GM19395 (cell line): ENCODE data around the gene MGAT4B.

Source experiments
- ATAC-seq: cut with Tn5 transposase; IDR thresholded peaks from one replicate; pipeline ENCODE4 v1.9.1; 2021; ENCODE audit warnings: mild to moderate bottlenecking, moderate library complexity; ENCODE audit not compliant: unreplicated experiment

The MGAT4B gene

GRCh38 chr5:179749857-179750508, 56.7 kb downstream of the MGAT4B start:
- no peak for ATAC-seq

GRCh38 chr5:179747811-179748210, 58.9 kb downstream of the MGAT4B start:
- ATAC-seq, result no peak
